HCT116 (cell line): ENCODE results near the gene NCSTN. TPM values are rescaled to one million over a fixed set of nuclear protein-coding genes. Genes with fewer than 3 reads are reported as not detected.

Experiments
- ATAC-seq: fragments of 200-7000 bp; cut with Tn5 transposase; 2 replicates; pipeline ENCODE4 v1.9.1; 2020; ENCODE audit warnings: mild to moderate bottlenecking, moderate library complexity
- BruUV-seq: library from RNA; stranded (reverse); fragments of 400-500 nt; replicated peaks from 2 replicates; lab custom pipeline; 2021; lab: Mats Ljungman, UMichigan
- CTCF ChIA-PET: fragments of 300-600 bp; sonication (Branson Sonifier 250); formaldehyde crosslinking; loops from one replicate; lab custom pipeline; 2021; ENCODE audit warnings: antibody characterized with exemption; lab: Charles Lee
- POLR2A ChIA-PET: fragments of 300-600, 350-600 bp; sonication (Branson Sonifier 250); formaldehyde crosslinking; loops from one replicate; lab custom pipeline; 2021; ENCODE audit warnings: antibody characterized with exemption; lab: Charles Lee
- RAD21 ChIA-PET, 2 experiments: fragments of 300-600 bp; sonication (Branson Sonifier 250); formaldehyde crosslinking; loops; one replicate each; lab custom pipeline; 2023; ENCODE audit warnings: low total read pairs in 2 of 2; ENCODE audit not compliant: uncharacterized antibody in 2 of 2, unreplicated experiment in 2 of 2, low non-redundant PET in 1 of 2; lab: Charles Lee
- DNase-seq: peaks from one replicate; pipeline ENCODE4 v3.0.0-alpha.2; 2010; ENCODE audit warnings: low read depth, low spot score
- H2AFZ ChIP-seq: fragments of 200-600 bp; shearing (Covaris generic), sonication (generic); 2 replicates; pipeline ENCODE4 v1.6.1; 2017; ENCODE audit warnings: low read depth, mixed run types, mixed read lengths, antibody characterized with exemption, low read length; ENCODE audit not compliant: poor library complexity, severe bottlenecking
- H3K27ac ChIP-seq: 2 replicates; pipeline ENCODE4 v1.5.1; 2012; ENCODE audit warnings: low read depth, low read length
- H3K27me3 ChIP-seq: fragments of 200-600 bp; sonication (generic); 2 replicates; pipeline ENCODE4 v1.6.1; 2016; ENCODE audit warnings: mixed run types, low read length, mixed read lengths; ENCODE audit not compliant: insufficient read depth
- H3K36me3 ChIP-seq, 2 experiments: fragments of 200-500 bp in 1 of 2; fragments of 200-600 bp in 1 of 2; sonication (Bioruptor generic) in 1 of 2; sonication (generic) in 1 of 2; 2 replicates each; pipeline versions ENCODE4 v1.5.1 to v1.6.1; 2014 to 2016; ENCODE audit warnings: low read length in 2 of 2, inconsistent platforms in 1 of 2, mixed read lengths in 1 of 2, mixed run types in 1 of 2; ENCODE audit not compliant: insufficient read depth in 2 of 2, control insufficient read depth in 1 of 2
- H3K4me1 ChIP-seq, 2 experiments: fragments of 200-600 bp in 1 of 2; sonication (generic) in 1 of 2; 2 replicates each; pipeline versions ENCODE4 v1.5.1 to v1.6.1; 2012 to 2017; ENCODE audit warnings: low read length in 2 of 2, inconsistent platforms in 1 of 2, mild to moderate bottlenecking in 1 of 2, mixed read lengths in 1 of 2, mixed run types in 1 of 2, moderate library complexity in 1 of 2; ENCODE audit not compliant: insufficient read depth in 2 of 2, control insufficient read depth in 1 of 2
- H3K4me2 ChIP-seq: fragments of 200-600 bp; sonication (generic); 2 replicates; pipeline ENCODE4 v1.6.1; 2017; ENCODE audit warnings: mixed run types, low read length, mixed read lengths
- H3K4me3 ChIP-seq, 2 experiments: fragments of 200-600 bp in 1 of 2; sonication (generic) in 1 of 2; replicated peaks in 1 of 2; 2 replicates each; pipeline ENCODE4 v1.5.1; 2011 to 2016; ENCODE audit warnings: low read length in 2 of 2, control low read depth in 1 of 2, low read depth in 1 of 2, mild to moderate bottlenecking in 1 of 2, mixed read lengths in 1 of 2, mixed run types in 1 of 2
- H3K79me2 ChIP-seq: fragments of 200-600 bp; sonication (generic); 2 replicates; pipeline ENCODE4 v1.6.1; 2017; ENCODE audit warnings: mild to moderate bottlenecking, mixed run types, low read length, moderate library complexity, mixed read lengths; ENCODE audit not compliant: insufficient read depth
- H3K9ac ChIP-seq: fragments of 200-600 bp; sonication (generic); 2 replicates; pipeline ENCODE4 v1.6.1; 2016; ENCODE audit warnings: low read length, mixed read lengths
- H3K9me2 ChIP-seq: fragments of 200-600 bp; sonication (generic), shearing (Covaris generic); 2 replicates; pipeline ENCODE4 v1.6.1; 2017; ENCODE audit warnings: mixed run types, mild to moderate bottlenecking, moderate library complexity; ENCODE audit not compliant: insufficient read depth
- H3K9me3 ChIP-seq, 2 experiments: fragments of 200-500 bp in 1 of 2; fragments of 200-600 bp in 1 of 2; sonication (Bioruptor generic) in 1 of 2; sonication (generic) in 1 of 2; 2 replicates each; pipeline ENCODE4 v1.6.1; 2014 to 2017; ENCODE audit warnings: low read length in 2 of 2, mixed read lengths in 2 of 2, inconsistent platforms in 1 of 2, low read depth in 1 of 2, mild to moderate bottlenecking in 1 of 2, mixed run types in 1 of 2, moderate library complexity in 1 of 2; ENCODE audit not compliant: control insufficient read depth in 1 of 2, insufficient read depth in 1 of 2
- H4K20me1 ChIP-seq: fragments of 200-600 bp; sonication (generic), shearing (Covaris generic); 2 replicates; pipeline ENCODE4 v1.6.1; 2017; ENCODE audit warnings: mixed run types, mild to moderate bottlenecking, moderate library complexity; ENCODE audit not compliant: insufficient read depth
- CBX3 ChIP-seq: IDR thresholded peaks from 2 replicates; pipeline ENCODE4 v1.6.1; 2012; ENCODE audit warnings: low read depth
- CEBPB ChIP-seq: IDR thresholded peaks from 2 replicates; pipeline ENCODE4 v1.6.1; 2012; ENCODE audit warnings: low read depth
- CTCF ChIP-seq, 3 experiments: fragments of 200-600 bp in 1 of 3; sonication (generic) in 1 of 3; IDR thresholded peaks in 2 of 3; conservative IDR thresholded peaks in 1 of 3; 2 replicates each; pipeline ENCODE4 v1.5.1; 2012 to 2017; ENCODE audit warnings: low read depth in 2 of 3, low read length in 2 of 3, antibody characterized with exemption in 1 of 3, borderline replicate concordance in 1 of 3, control low read depth in 1 of 3, mild to moderate bottlenecking in 1 of 3, mixed read lengths in 1 of 3, mixed run types in 1 of 3, moderate library complexity in 1 of 3; ENCODE audit not compliant: insufficient read depth in 1 of 3
- EGR1 ChIP-seq: IDR thresholded peaks from 2 replicates; pipeline ENCODE4 v1.6.1; 2012; ENCODE audit warnings: low read depth
- EZH2 ChIP-seq: fragments of 200-600 bp; sonication (generic); IDR thresholded peaks from 2 replicates; pipeline ENCODE4 v1.6.1; 2017; ENCODE audit warnings: antibody characterized with exemption, mixed run types
- JUND ChIP-seq: IDR thresholded peaks from 2 replicates; pipeline ENCODE4 v1.6.1; 2012
- MAX ChIP-seq: IDR thresholded peaks from 2 replicates; pipeline ENCODE4 v1.6.1; 2012
- POLR2A ChIP-seq: IDR thresholded peaks from 2 replicates; pipeline ENCODE4 v1.7.0; 2011; ENCODE audit warnings: borderline replicate concordance; ENCODE audit not compliant: insufficient read depth, insufficient read length; ENCODE audit errors: extremely low read depth
- RAD21 ChIP-seq: IDR thresholded peaks from 2 replicates; pipeline ENCODE4 v1.6.1; 2012; ENCODE audit warnings: low read depth, mild to moderate bottlenecking
- SP1 ChIP-seq: IDR thresholded peaks from 2 replicates; pipeline ENCODE4 v1.6.1; 2012; ENCODE audit warnings: low read depth
- SRF ChIP-seq: IDR thresholded peaks from 2 replicates; pipeline ENCODE4 v1.6.1; 2012; ENCODE audit warnings: low read depth
- TCF7L2 ChIP-seq: IDR thresholded peaks from 2 replicates; pipeline ENCODE4 v1.7.0; 2011; ENCODE audit warnings: borderline replicate concordance, inconsistent platforms; ENCODE audit not compliant: insufficient read depth, insufficient read length; ENCODE audit errors: extremely low read depth
- ZBTB33 ChIP-seq: IDR thresholded peaks from 2 replicates; pipeline ENCODE4 v1.6.1; 2011; ENCODE audit warnings: mild to moderate bottlenecking, low read length, moderate library complexity; ENCODE audit not compliant: insufficient replicate concordance; ENCODE audit errors: extremely low read depth
- ZNF274 ChIP-seq: fragments of 200-500 bp; sonication (Bioruptor generic); IDR thresholded peaks from 2 replicates; pipeline ENCODE4 v1.6.1; 2014; ENCODE audit warnings: mild to moderate bottlenecking, low read depth, low read length, inconsistent platforms
- intact Hi-C: fragments of 100-400 bp; cut with micrococcal nuclease; formaldehyde crosslinking; loops from 2 replicates; pipeline ENCODE4 v1.10.0; 2022
- total RNA-seq: library from RNA; stranded (reverse); gene quantifications from one replicate; pipeline ENCODE4 v1.2.1, GENCODE V29; 2021; ENCODE audit not compliant: unreplicated experiment

The NCSTN gene
- total RNA-seq, 1 experiment from 2014 or later, result 68.4 TPM

- no peak overlapping the region for H3K27ac ChIP-seq
- H2AFZ ChIP-seq, result no peak overlapping the region
- POLR2A ChIA-PET, result no interaction called here
- CTCF ChIA-PET, result no interaction called here
- H3K27me3 ChIP-seq, result no peaks in the 10 kb centered on the region
- no peaks in the 10 kb centered on the region for H4K20me1 ChIP-seq
- no peaks in the 10 kb centered on the region for H3K9me2 ChIP-seq
- RAD21 ChIA-PET, result no interaction called here
- H3K36me3 ChIP-seq, result peaks cover 36 to 54% of the 10 kb centered on the region in 2 experiments; a peak in 3 of 4 replicates
- no peak overlapping the region for H3K4me3 ChIP-seq
- no TSS peak for BruUV-seq
- peaks cover 11% of the 10 kb centered on the region; the same call in 1 of the 2 replicates for H3K79me2 ChIP-seq
- H3K4me1 ChIP-seq, result no peaks in the 10 kb centered on the region
- no peak for DNase-seq
- ATAC-seq, result no peak
- no peak overlapping the region for H3K9ac ChIP-seq
- TF ChIP-seq CBX3, result no peak
- no peak for TF ChIP-seq SP1
- no peak for TF ChIP-seq POLR2A
- TF ChIP-seq RAD21, result no peak
- no peak for TF ChIP-seq EGR1
- no peak for TF ChIP-seq EZH2
- no peak for TF ChIP-seq ZNF274
- no peak for TF ChIP-seq CEBPB
- TF ChIP-seq MAX, result no peak
- TF ChIP-seq SRF, result no peak
- no peak for TF ChIP-seq TCF7L2
- TF ChIP-seq CTCF (IDR thresholded peaks at IDR 0.05 in 2 of 3, conservative IDR thresholded peaks at IDR 0.05 in 1 of 3; ENCODE audit: borderline replicate concordance in 1 of 3, insufficient read depth in 1 of 3, low read depth in 2 of 3, low read length in 2 of 3), result no peak
- TF ChIP-seq ZBTB33, result no peak
- no peak for TF ChIP-seq JUND
- no peak overlapping the region for H3K4me2 ChIP-seq
- H3K9me3 ChIP-seq, result no peaks in the 10 kb centered on the region
- intact Hi-C loops, result no loop called here
Observed at GRCh38 chr1:160332516-160332915, 10.7 kb upstream of the NCSTN start.
